ENCODE results near the gene TOM1L2. TPM values are rescaled to one million over a fixed set of nuclear protein-coding genes. Genes with fewer than 3 reads are reported as not detected.

Gene TOM1L2
- total RNA-seq, 4 donors from 2014 or later = 55.7 to 97.1 (median 73.3) TPM

DNA sequence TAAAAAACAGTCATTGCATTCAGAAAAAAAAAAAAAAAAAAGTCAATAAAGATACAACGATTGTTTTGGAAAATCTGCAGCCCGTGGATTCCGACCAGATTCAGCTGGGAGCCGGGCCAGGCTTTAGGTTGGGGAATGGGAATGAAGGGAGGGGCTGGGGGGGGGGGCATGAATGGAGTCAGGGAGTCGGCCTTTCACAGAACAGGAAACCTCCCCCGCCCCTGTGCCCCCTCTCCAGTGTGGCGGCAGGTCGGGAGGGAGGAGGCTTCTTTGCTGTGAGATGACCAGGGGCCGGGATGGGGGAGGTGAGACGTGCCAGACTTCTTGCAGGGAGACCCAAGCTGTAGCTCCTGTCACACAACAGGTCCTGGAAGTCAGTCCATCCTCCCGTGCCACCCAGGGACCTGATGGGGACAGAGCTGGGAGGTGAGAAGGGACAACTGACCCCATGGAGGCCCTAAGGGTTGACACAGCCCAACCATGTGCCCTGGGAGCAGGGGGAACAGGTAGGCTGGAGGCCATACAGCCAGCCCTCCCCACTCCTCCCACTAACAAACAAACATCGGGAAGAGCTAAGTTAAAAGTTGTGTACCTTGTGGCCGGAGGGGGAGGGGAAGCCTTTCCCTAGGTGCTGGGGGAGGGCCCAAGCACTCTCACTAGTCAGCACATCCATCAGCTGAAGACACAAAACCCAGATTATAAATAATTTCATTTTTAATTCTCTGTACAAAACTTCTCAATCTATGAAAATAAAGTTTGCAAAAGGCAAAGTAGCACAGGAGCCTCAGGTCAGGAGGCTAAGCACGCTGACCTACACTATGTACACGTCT is 160.6 kb downstream of the TOM1L2 start:
- intact Hi-C loops (cut with DNase I; ENCODE audit: low total_unique reads) = loop anchor here (1.0 to 5.0 kb wide), 4 partner anchors 33 to 221 kb away; no protein-coding TSS in a partner anchor
- TF ChIP-seq POLR2A (IDR thresholded peaks at IDR 0.05) = no peak
- TF ChIP-seq CTCF (IDR thresholded peaks at IDR 0.05 in 4 of 5, conservative IDR thresholded peaks at IDR 0.05 in 1 of 5) = no peak
- Histone ChIP-seq H3K9me3 (no peaks in the 10 kb centered on the region), H3K4me1 (peaks cover 25 to 32% of the 10 kb centered on the region in 2 donors), H3K27ac (peak overlapping the region; percentile 2 to 88 (median 46)), H3K27me3 (no peaks in the 10 kb centered on the region), H3K36me3 (peaks cover 0 to 30% of the 10 kb centered on the region in 2 donors), H3K4me3 (no peak overlapping the region)
- ATAC-seq (peak in 1 of 2 donors; percentile 4), DNase-seq (no peak)
- in situ Hi-C loops (cut with MboI; ENCODE audit: low sequenced_read_pairs in 4 of 4) = loop anchor here in 1 of 4 donors (5.0 kb wide), 1 partner anchor 46 kb away; no protein-coding TSS in a partner anchor

- intact Hi-C loops (cut with DNase I; ENCODE audit: low total_unique reads) (loop anchor here (5.0 kb wide), 1 partner anchor 221 kb away; no protein-coding TSS in a partner anchor), in situ Hi-C loops (cut with MboI; ENCODE audit: low sequenced_read_pairs in 4 of 4) (loop anchor here in 1 of 4 donors (5.0 kb wide), 1 partner anchor 46 kb away; no protein-coding TSS in a partner anchor)
- H3K4me1 ChIP-seq = peaks cover 27 to 33% of the 10 kb centered on the region in 2 donors
- H3K27ac ChIP-seq = peak overlapping the region in 1 of 4 donors; percentile 27
- H3K36me3 ChIP-seq = peaks cover 0 to 30% of the 10 kb centered on the region in 2 donors
- H3K4me3 ChIP-seq = no peak overlapping the region
- TF ChIP-seq CTCF (IDR thresholded peaks at IDR 0.05 in 4 of 5, conservative IDR thresholded peaks at IDR 0.05 in 1 of 5) (no peak), POLR2A (IDR thresholded peaks at IDR 0.05) (no peak)
- no peaks in the 10 kb centered on the region for H3K27me3 ChIP-seq
- ATAC-seq = no peak
- no peak for DNase-seq
- H3K9me3 ChIP-seq = no peaks in the 10 kb centered on the region
Measured at GRCh38 chr17:17810895-17811248, 161.3 kb downstream of the TOM1L2 start.

DNA sequence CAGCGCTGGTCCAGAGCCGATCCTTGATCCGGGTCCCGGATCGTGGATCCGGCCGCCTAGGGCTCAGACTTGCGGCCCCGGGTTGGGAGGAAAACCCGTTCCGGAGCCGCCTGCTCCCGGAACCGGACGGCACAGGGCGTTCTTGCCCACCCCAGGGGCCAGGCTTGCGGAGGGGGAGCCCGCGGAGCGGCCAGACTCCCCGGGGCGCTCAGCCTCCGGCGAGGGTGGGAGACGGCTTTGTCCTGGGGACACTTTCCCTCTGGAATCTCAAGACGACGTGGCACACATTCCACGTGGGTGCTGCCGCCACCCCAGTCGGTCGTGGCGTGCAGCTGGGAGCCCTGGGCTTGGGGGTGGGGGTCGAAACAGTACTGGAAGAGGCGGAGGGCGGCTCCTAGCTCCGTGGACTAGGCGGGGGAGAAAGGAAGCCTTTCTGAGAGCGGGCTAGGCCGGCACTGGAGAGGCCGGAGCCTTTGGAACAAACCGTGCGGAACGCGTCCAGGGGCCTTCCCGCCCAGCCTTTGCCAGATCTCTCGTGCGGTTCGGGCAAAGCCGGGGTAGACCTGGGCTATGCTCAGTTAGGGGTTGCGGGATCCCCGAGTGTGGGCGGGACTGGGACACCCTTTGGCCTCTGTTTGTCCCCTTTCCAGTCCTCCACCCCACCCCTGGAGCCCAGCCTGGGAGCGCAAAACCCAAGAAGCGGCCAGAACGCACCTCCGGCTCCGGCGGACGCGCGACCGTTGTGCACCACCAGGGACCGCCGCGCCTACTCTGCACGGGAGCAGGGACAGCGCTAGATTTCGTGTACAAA is 161.9 kb downstream of the TOM1L2 start:
- no peak for ATAC-seq
- H3K27me3 ChIP-seq = no peaks in the 10 kb centered on the region
- H3K4me1 ChIP-seq = peaks cover 29 to 33% of the 10 kb centered on the region in 2 donors
- no peaks in the 10 kb centered on the region for H3K9me3 ChIP-seq
- peak overlapping the region; percentile 27 to 61 (median 46) for H3K27ac ChIP-seq
- in situ Hi-C loops (cut with MboI; ENCODE audit: low sequenced_read_pairs in 4 of 4) (loop anchor here in 1 of 4 donors (5.0 kb wide), 1 partner anchor 47 kb away; no protein-coding TSS in a partner anchor), intact Hi-C loops (cut with DNase I; ENCODE audit: low total_unique reads) (loop anchor here (5.0 kb wide), 1 partner anchor 222 kb away; no protein-coding TSS in a partner anchor)
- H3K4me3 ChIP-seq = peak overlapping the region in 2 of 4 donors; percentile 18 to 28
- no peak for DNase-seq
- H3K36me3 ChIP-seq = peaks cover 0 to 30% of the 10 kb centered on the region in 2 donors
- TF ChIP-seq POLR2A (IDR thresholded peaks at IDR 0.05) = no peak
- no peak for TF ChIP-seq CTCF (IDR thresholded peaks at IDR 0.05 in 4 of 5, conservative IDR thresholded peaks at IDR 0.05 in 1 of 5)

DNA sequence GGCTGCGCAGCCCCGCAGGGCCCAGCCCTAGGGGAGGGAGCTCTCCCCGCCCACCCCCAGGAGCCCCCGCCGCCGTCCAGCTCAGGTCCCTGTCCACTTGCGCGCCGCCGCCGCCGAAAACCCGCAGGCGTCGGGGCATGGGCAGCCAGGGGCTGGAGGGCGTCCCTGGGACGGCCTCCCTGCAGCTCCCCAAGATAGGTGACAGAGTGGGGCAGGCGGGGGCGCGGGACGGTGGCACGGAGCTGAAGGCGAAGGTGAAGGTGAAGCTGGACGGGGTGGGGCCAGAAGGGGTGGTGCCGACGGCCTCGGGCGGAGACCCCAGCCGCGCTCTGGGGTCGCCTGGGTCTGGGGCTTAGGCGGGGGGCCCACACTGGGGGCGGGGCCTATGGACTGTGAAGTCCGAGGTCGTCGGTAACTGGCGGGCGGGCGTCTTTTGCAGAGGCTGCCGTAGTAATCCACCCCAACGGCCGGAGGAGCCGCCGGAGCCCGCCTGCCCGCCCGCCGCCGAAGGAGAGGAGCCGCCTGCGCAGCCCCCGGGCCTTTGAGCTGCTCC is 162.6 kb downstream of the TOM1L2 start:
- intact Hi-C loops (cut with DNase I; ENCODE audit: low total_unique reads) = loop anchor here (5.0 kb wide), 1 partner anchor 223 kb away; no protein-coding TSS in a partner anchor
- H3K27me3 ChIP-seq = no peaks in the 10 kb centered on the region
- H3K4me3 ChIP-seq = peak overlapping the region in 2 of 4 donors; percentile 18 to 28
- H3K27ac ChIP-seq = peak overlapping the region; percentile 27 to 61 (median 46)
- H3K36me3 ChIP-seq = peaks cover 0 to 29% of the 10 kb centered on the region in 2 donors
- no peak for TF ChIP-seq CTCF (IDR thresholded peaks at IDR 0.05 in 4 of 5, conservative IDR thresholded peaks at IDR 0.05 in 1 of 5)
- no peak for TF ChIP-seq POLR2A (IDR thresholded peaks at IDR 0.05)
- ATAC-seq (no peak), DNase-seq (no peak)
- in situ Hi-C loops (cut with MboI; ENCODE audit: low sequenced_read_pairs in 4 of 4) = loop anchor here in 3 of 4 donors (5.0 to 10.0 kb wide), 2 partner anchors 48 to 55 kb away; no protein-coding TSS in a partner anchor
- H3K9me3 ChIP-seq = no peaks in the 10 kb centered on the region
- H3K4me1 ChIP-seq = peaks cover 23 to 29% of the 10 kb centered on the region in 2 donors
